GM23338 (cell line): ENCODE data around the gene CELF2. TPM values are rescaled to one million over a fixed set of nuclear protein-coding genes. Genes with fewer than 3 reads are reported as not detected.

Experiments used
- ATAC-seq: fragments of 200-7000 bp; cut with Tn5 transposase; 3 replicates; pipeline ENCODE4 v1.9.1; 2020
- DNase-seq: peaks from one replicate; pipeline ENCODE4 v3.0.0-alpha.2; 2015; ENCODE audit warnings: low spot score
- H2AFZ ChIP-seq: fragments of 200-600 bp; sonication (generic); 2 replicates; pipeline ENCODE4 v1.8.0; 2016; ENCODE audit warnings: antibody characterized with exemption, mild to moderate bottlenecking, moderate library complexity
- H3F3A ChIP-seq: fragments of 200-600 bp; sonication (generic); replicated peaks from 2 replicates; pipeline ENCODE4 v1.8.0; 2017; ENCODE audit warnings: antibody characterized with exemption, mixed run types, low read depth
- H3K27ac ChIP-seq: fragments of 200-600 bp; sonication (generic); 2 replicates; pipeline ENCODE4 v1.6.1; 2016; ENCODE audit warnings: low read depth
- H3K27me3 ChIP-seq: fragments of 200-600 bp; sonication (generic); 2 replicates; pipeline ENCODE4 v1.8.0; 2016; ENCODE audit warnings: mild to moderate bottlenecking, mixed run types, moderate library complexity; ENCODE audit not compliant: insufficient read depth
- H3K36me3 ChIP-seq: fragments of 200-600 bp; sonication (generic); 2 replicates; pipeline ENCODE4 v1.8.0; 2016; ENCODE audit warnings: mild to moderate bottlenecking; ENCODE audit not compliant: insufficient read depth
- H3K4me1 ChIP-seq: fragments of 200-600 bp; sonication (generic); 2 replicates; pipeline ENCODE4 v1.8.0; 2016; ENCODE audit warnings: mild to moderate bottlenecking, moderate library complexity; ENCODE audit not compliant: insufficient read depth
- H3K4me2 ChIP-seq: fragments of 200-600 bp; sonication (generic); 2 replicates; pipeline ENCODE4 v1.7.1; 2017; ENCODE audit warnings: mixed run types
- H3K4me3 ChIP-seq: fragments of 200-600 bp; sonication (generic); 2 replicates; pipeline ENCODE4 v1.6.1; 2016; ENCODE audit warnings: mixed run types
- H3K79me2 ChIP-seq: fragments of 200-600 bp; sonication (generic); replicated peaks from 2 replicates; pipeline ENCODE4 v1.8.0; 2017; ENCODE audit warnings: mild to moderate bottlenecking; ENCODE audit not compliant: insufficient read depth
- H3K9me2 ChIP-seq: fragments of 200-600 bp; sonication (generic); 2 replicates; pipeline ENCODE4 v1.8.0; 2017; ENCODE audit not compliant: insufficient read depth
- H4K20me1 ChIP-seq: fragments of 200-600 bp; sonication (generic); replicated peaks from 2 replicates; pipeline ENCODE4 v1.8.0; 2017; ENCODE audit warnings: mild to moderate bottlenecking; ENCODE audit not compliant: insufficient read depth
- H3K27ac Mint-ChIP-seq: 2 replicates; pipeline ENCODE4 v1.8.0; 2020; ENCODE audit warnings: inconsistent platforms, mild to moderate bottlenecking, moderate library complexity, mixed read lengths
- H3K27me3 Mint-ChIP-seq: 3 replicates; pipeline ENCODE4 v1.8.0; 2022; ENCODE audit warnings: low read depth, mild to moderate bottlenecking, moderate library complexity, mixed read lengths, inconsistent platforms; ENCODE audit not compliant: insufficient read depth, poor library complexity
- H3K36me3 Mint-ChIP-seq: 3 replicates; pipeline ENCODE4 v1.8.0; 2021; ENCODE audit warnings: low read depth, mild to moderate bottlenecking, inconsistent platforms, moderate library complexity, mixed read lengths
- H3K4me1 Mint-ChIP-seq: 3 replicates; pipeline ENCODE4 v1.8.0; 2020; ENCODE audit warnings: mild to moderate bottlenecking, inconsistent platforms, mixed read lengths
- H3K4me3 Mint-ChIP-seq: 3 replicates; pipeline ENCODE4 v1.8.0; 2021; ENCODE audit warnings: moderate library complexity, mild to moderate bottlenecking, inconsistent platforms, mixed read lengths
- H3K9me3 Mint-ChIP-seq: 3 replicates; pipeline ENCODE4 v1.8.0; 2020; ENCODE audit warnings: moderate library complexity, mild to moderate bottlenecking, inconsistent platforms, mixed read lengths
- CREB1 ChIP-seq: fragments of 250-450 bp; sonication (Bioruptor Pico); IDR thresholded peaks from 2 replicates; pipeline ENCODE4 v1.5.0; 2020; ENCODE audit warnings: low read depth, mild to moderate bottlenecking, moderate library complexity
- NANOG ChIP-seq: IDR thresholded peaks from 2 replicates; pipeline ENCODE4 v1.6.1; 2016; ENCODE audit warnings: antibody characterized with exemption, borderline replicate concordance
- POLR2AphosphoS5 ChIP-seq: IDR thresholded peaks from 2 replicates; pipeline ENCODE4 v1.6.1; 2016; ENCODE audit warnings: antibody characterized with exemption, low read depth
- ZNF114 ChIP-seq: fragments of 250-450 bp; sonication (Bioruptor Pico); IDR thresholded peaks from 2 replicates; pipeline ENCODE4 v1.5.0; 2020; ENCODE audit warnings: mild to moderate bottlenecking, moderate library complexity
- ZNF331 ChIP-seq: fragments of 250-450 bp; sonication (Bioruptor Pico); IDR thresholded peaks from 2 replicates; pipeline ENCODE4 v1.5.0; 2020; ENCODE audit warnings: low read depth, mild to moderate bottlenecking, moderate library complexity
- polyA plus RNA-seq: library from polyadenylated mRNA; unstranded; fragments of >200 nt; fragmentation: Nextera tagmentation; extraction: Ambion mirVana; gene quantifications from 2 replicates; pipeline ENCODE4 v1.2.1, GENCODE V29; 2016
- total RNA-seq: library from RNA; depleted of rRNA; stranded (reverse); fragments of >200 nt; shearing (Covaris generic); gene quantifications from 2 replicates; pipeline ENCODE4 v1.2.3, GENCODE V29; 2014
- TF ChIP-seq, protein P1 (sequence below): IDR thresholded peaks from 2 replicates; pipeline ENCODE4 v1.6.1; 2016; ENCODE audit warnings: antibody characterized with exemption
- TF ChIP-seq, protein P2 (sequence below): IDR thresholded peaks from one replicate; pipeline ENCODE4 v1.6.1; 2018; ENCODE audit warnings: antibody characterized with exemption; ENCODE audit not compliant: unreplicated experiment
- TF ChIP-seq, protein P3 (sequence below), 2 experiments: fragments of 200-600 bp in 1 of 2; sonication (generic) in 1 of 2; conservative IDR thresholded peaks; 2 replicates each; pipeline versions ENCODE4 v1.5.1 to v1.6.1; 2016 to 2017; ENCODE audit warnings: antibody characterized with exemption in 2 of 2, low read depth in 2 of 2, mild to moderate bottlenecking in 2 of 2, moderate library complexity in 1 of 2

CELF2 gene
- total and polyA plus RNA-seq, 2 experiments from 2014 or later = 18.1 to 22.5 TPM

DNA sequence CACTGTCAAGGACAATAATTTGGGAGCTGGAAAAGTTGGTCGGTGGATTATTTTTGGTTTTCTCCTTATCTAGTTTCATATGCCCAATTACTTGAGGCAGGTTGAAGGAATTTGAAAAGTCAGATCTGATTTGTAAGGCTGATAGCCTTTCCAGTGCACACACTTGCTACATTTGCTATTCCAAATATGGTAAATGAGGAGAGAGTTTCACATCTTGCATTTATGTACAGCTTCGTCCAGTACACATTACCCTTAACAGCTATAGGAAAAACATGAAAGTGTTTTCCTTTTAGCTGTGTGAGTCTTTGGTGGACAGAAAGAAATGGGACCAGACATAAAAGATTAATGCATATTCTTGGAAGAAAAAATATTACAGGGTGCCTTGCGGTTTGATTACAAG, 201.8 kb downstream of the CELF2 start:
- peaks cover 9% of the 10 kb centered on the region; the same call in 2 of the 3 replicates for H3K4me1 Mint-ChIP-seq

DNA sequence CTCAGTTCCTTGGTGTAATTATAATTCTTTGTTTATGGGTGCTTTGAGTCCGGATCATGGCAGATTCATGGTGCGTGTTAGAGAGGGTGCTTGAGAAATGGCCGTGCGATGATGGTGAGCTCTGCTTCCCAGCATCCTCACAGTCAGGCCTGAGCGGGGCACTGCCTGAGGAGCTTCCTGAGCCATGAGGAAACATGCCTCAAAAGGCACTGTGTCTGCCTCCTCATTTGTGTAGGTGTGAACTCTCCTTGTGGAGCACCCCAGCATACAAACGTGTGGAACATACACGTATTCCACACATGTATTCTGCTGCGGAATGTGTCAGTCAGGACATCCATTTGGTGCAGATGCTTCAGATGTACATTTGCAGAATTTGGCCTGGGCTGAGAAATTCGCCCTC, 205.4 kb downstream of the CELF2 start:
- DNase-seq (no peak), ATAC-seq (no peak)
- Histone ChIP-seq H3K4me2 (no peak overlapping the region), H4K20me1 (no peaks in the 10 kb centered on the region), H2AFZ (no peak overlapping the region), H3K36me3 (no peaks in the 10 kb centered on the region), H3K4me1 (peaks cover 12% of the 10 kb centered on the region), H3F3A (no peaks in the 10 kb centered on the region), H3K27me3 (no peaks in the 10 kb centered on the region), H3K79me2 (no peaks in the 10 kb centered on the region), H3K9me2 (no peaks in the 10 kb centered on the region), H3K4me3 (no peak overlapping the region), H3K27ac (no peak overlapping the region; the same call in 1 of the 2 replicates)
- Mint-ChIP-seq H3K27ac (no peak overlapping the region), H3K4me3 (no peak overlapping the region), H3K4me1 (peaks cover 22% of the 10 kb centered on the region), H3K27me3 (peaks cover 4% of the 10 kb centered on the region), H3K36me3 (no peaks in the 10 kb centered on the region), H3K9me3 (no peaks in the 10 kb centered on the region)
- TF ChIP-seq NANOG (no peak), ZNF114 (CRISPR knock-in tag) (no peak), POLR2AphosphoS5 (no peak), CREB1 (no peak)
- TF ChIP-seq, protein P1, sequence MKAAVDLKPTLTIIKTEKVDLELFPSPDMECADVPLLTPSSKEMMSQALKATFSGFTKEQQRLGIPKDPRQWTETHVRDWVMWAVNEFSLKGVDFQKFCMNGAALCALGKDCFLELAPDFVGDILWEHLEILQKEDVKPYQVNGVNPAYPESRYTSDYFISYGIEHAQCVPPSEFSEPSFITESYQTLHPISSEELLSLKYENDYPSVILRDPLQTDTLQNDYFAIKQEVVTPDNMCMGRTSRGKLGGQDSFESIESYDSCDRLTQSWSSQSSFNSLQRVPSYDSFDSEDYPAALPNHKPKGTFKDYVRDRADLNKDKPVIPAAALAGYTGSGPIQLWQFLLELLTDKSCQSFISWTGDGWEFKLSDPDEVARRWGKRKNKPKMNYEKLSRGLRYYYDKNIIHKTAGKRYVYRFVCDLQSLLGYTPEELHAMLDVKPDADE = no peak

More for the DNA sequence above, 201.8 kb downstream of the CELF2 start:
- Mint-ChIP-seq H3K9me3 (no peaks in the 10 kb centered on the region), H3K27me3 (peaks cover 2% of the 10 kb centered on the region), H3K27ac (no peak overlapping the region), H3K4me3 (no peak overlapping the region), H3K36me3 (no peaks in the 10 kb centered on the region)
- Histone ChIP-seq H3K27me3 (no peaks in the 10 kb centered on the region), H3F3A (no peaks in the 10 kb centered on the region), H3K4me2 (no peak overlapping the region), H3K79me2 (no peaks in the 10 kb centered on the region), H3K27ac (no peak overlapping the region), H3K4me1 (peaks cover 5% of the 10 kb centered on the region; the same call in 1 of the 2 replicates), H2AFZ (no peak overlapping the region), H3K4me3 (no peak overlapping the region), H3K36me3 (no peaks in the 10 kb centered on the region), H4K20me1 (no peaks in the 10 kb centered on the region), H3K9me2 (peaks cover 6% of the 10 kb centered on the region; the same call in 1 of the 2 replicates)
- ATAC-seq = no peak
- DNase-seq = no peak
- TF ChIP-seq, protein P2, sequence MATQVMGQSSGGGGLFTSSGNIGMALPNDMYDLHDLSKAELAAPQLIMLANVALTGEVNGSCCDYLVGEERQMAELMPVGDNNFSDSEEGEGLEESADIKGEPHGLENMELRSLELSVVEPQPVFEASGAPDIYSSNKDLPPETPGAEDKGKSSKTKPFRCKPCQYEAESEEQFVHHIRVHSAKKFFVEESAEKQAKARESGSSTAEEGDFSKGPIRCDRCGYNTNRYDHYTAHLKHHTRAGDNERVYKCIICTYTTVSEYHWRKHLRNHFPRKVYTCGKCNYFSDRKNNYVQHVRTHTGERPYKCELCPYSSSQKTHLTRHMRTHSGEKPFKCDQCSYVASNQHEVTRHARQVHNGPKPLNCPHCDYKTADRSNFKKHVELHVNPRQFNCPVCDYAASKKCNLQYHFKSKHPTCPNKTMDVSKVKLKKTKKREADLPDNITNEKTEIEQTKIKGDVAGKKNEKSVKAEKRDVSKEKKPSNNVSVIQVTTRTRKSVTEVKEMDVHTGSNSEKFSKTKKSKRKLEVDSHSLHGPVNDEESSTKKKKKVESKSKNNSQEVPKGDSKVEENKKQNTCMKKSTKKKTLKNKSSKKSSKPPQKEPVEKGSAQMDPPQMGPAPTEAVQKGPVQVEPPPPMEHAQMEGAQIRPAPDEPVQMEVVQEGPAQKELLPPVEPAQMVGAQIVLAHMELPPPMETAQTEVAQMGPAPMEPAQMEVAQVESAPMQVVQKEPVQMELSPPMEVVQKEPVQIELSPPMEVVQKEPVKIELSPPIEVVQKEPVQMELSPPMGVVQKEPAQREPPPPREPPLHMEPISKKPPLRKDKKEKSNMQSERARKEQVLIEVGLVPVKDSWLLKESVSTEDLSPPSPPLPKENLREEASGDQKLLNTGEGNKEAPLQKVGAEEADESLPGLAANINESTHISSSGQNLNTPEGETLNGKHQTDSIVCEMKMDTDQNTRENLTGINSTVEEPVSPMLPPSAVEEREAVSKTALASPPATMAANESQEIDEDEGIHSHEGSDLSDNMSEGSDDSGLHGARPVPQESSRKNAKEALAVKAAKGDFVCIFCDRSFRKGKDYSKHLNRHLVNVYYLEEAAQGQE = no peak
- TF ChIP-seq, protein P3, sequence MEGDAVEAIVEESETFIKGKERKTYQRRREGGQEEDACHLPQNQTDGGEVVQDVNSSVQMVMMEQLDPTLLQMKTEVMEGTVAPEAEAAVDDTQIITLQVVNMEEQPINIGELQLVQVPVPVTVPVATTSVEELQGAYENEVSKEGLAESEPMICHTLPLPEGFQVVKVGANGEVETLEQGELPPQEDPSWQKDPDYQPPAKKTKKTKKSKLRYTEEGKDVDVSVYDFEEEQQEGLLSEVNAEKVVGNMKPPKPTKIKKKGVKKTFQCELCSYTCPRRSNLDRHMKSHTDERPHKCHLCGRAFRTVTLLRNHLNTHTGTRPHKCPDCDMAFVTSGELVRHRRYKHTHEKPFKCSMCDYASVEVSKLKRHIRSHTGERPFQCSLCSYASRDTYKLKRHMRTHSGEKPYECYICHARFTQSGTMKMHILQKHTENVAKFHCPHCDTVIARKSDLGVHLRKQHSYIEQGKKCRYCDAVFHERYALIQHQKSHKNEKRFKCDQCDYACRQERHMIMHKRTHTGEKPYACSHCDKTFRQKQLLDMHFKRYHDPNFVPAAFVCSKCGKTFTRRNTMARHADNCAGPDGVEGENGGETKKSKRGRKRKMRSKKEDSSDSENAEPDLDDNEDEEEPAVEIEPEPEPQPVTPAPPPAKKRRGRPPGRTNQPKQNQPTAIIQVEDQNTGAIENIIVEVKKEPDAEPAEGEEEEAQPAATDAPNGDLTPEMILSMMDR (conservative IDR thresholded peaks at IDR 0.05; ENCODE audit: low read depth in 2 of 2) = no peak
- TF ChIP-seq CREB1 (no peak), ZNF331 (CRISPR knock-in tag) (no peak), POLR2AphosphoS5 (no peak)
